Stimulated activated CD4-positive, alpha-beta T cell treated with anti-CD3 and anti-CD28 coated beads, Interleukin-1b, Interleukin-23, amount 100 ng/mL, for 4 hours (primary cell): ENCODE data around the gene GIPR.
"Not testable (repeated sequence)": the region's sequence is repeated elsewhere in the genome, so short reads cannot be mapped to it uniquely, and the experiment has no call there.

Experiments
- DNase-seq, 2 donors: peaks; one replicate each; pipeline ENCODE4 v3.0.0-alpha.2; 2020; ENCODE audit warnings: low read depth in 2 of 2

The GIPR gene, protein sequence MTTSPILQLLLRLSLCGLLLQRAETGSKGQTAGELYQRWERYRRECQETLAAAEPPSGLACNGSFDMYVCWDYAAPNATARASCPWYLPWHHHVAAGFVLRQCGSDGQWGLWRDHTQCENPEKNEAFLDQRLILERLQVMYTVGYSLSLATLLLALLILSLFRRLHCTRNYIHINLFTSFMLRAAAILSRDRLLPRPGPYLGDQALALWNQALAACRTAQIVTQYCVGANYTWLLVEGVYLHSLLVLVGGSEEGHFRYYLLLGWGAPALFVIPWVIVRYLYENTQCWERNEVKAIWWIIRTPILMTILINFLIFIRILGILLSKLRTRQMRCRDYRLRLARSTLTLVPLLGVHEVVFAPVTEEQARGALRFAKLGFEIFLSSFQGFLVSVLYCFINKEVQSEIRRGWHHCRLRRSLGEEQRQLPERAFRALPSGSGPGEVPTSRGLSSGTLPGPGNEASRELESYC

GRCh38 chr19:45667620-45668341 lies at the start of gene GIPR:
Gene GIPR, plus strand, starts transcription at chr19:45668221. Its CDS starts 1,300 bp downstream, at chr19:45669521.
- peak in 1 of 2 donors; percentile 51 for DNase-seq

DNA sequence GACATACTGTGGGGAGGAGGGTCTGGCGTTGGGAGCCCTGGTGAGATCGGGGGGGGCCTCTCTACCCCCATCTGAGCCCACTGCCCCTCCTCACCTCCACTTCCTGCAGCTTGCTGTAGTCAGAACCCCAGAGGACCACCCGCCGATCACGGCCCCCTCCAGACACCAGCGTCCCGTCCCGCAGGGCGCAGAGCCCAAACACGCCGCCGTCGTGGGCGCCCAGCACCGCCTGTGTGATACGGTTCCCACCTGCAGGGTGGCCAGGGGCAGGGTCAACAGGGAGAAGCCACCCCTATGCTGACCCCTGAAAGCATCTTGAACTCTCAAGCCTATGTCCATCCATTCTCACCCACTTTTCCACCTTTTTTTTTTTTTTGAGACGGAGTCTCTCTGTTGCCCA lies 46.6 kb upstream of the GIPR start:
- no peak for DNase-seq

DNA sequence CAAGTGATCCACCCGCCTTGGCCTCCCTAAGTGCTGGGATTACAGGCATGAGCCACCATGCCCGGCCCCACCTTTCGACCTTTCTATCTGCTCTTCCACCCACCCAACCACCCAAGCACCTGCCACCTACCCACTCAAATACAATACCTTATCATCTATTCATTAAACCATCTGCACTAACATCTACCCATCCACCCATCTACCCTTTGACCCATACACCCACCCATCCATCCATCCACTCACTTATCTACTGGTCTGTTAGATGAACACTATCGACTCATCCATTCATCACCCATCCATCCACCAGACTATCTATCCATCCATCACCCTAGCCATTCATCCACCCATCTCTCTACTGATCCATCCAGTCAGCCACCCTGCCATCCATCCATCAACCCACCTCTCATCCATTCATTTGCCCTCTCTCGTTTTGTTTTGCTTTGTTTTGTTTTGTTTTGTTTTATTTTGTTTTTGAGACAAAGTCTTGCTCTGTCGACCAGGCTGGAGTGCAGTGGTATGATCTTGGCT lies 46.0 kb upstream of the GIPR start:
- no peak for DNase-seq

DNA sequence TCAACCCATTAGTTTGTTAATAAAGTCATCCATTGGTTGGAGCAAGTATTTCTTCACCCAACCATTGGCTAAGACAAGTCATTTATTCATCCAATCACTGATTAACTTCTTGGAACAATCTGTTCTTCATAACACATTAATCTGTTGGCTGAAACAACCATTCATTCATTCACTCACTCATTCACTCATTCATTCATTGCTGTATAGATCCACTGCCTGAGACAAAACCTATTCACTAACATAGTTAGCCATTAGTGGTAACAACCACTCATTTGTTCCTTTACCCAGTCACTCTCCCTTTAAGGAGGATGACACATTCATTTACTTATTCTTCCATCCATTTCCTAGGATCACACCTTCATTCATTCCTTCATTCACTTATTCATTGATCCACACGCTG lies 44.0 kb upstream of the GIPR start:
- DNase-seq = no peak

GRCh38 chr19:45628219-45628618 lies 39.8 kb upstream of the GIPR start:
- not testable (repeated sequence) for DNase-seq

DNA sequence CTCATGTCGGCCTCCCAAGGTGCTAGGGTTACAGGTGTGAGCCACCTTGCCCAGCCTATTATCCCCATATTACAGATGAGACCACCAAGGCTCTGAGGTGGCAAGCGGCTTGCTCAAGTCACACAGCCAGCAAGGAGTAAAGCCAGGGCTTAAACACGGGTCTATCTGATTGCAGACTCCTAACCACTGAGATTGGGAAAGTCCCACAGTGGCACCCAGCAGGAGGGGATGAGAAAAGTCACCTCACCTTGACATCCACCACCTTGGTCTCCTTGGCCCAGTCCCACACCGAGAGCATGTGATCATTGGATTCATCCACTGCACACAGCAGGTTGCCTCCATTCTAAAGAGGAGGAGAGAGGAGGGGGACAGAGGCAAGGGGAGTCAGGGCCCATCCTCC lies 38.3 kb upstream of the GIPR start:
- no peak for DNase-seq

DNA sequence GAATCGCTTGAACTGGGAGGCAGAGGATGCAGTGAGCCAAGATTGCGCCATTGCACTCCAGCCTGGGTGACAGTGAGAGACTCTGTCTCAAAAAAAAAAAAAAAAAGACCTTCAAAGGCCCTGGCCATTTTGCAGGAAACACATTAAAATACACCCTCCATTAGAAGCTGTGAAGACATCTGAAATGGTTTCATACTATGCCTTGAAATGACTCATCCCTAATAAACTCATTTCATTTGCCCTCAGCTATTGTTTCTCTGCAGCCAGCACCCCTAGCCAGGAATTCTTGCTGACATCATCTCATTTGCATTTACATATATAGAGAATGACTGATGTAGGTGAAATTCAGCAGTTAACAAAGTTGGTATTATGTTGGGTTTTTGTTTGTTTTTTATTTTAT lies 37.6 kb upstream of the GIPR start:
- no peak for DNase-seq

GRCh38 chr19:45632468-45633196 lies 35.4 kb upstream of the GIPR start:
- peak in 1 of 2 donors; percentile 50 for DNase-seq

DNA sequence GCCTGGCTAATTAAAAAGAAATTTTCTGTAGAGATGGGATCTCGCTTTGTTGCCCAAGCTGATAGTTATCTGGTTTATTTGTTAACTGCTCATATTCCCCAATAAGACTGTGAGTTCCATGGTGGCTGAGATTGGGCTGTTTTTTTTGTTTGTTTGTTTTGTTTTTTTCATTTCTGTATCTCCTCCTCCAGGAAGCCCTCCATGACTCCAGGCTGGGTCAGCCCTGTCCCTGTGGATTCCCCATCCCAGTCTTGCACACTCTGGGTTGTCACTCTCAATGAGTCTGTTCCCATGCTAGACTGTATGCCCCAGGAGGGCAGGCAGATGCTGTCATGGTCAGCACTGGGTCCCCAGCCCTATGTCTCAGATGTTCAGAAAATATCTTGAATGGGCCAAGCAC lies 31.7 kb upstream of the GIPR start:
- DNase-seq = no peak

GRCh38 chr19:45636902-45637301 lies 31.1 kb upstream of the GIPR start:
- DNase-seq = no peak

DNA sequence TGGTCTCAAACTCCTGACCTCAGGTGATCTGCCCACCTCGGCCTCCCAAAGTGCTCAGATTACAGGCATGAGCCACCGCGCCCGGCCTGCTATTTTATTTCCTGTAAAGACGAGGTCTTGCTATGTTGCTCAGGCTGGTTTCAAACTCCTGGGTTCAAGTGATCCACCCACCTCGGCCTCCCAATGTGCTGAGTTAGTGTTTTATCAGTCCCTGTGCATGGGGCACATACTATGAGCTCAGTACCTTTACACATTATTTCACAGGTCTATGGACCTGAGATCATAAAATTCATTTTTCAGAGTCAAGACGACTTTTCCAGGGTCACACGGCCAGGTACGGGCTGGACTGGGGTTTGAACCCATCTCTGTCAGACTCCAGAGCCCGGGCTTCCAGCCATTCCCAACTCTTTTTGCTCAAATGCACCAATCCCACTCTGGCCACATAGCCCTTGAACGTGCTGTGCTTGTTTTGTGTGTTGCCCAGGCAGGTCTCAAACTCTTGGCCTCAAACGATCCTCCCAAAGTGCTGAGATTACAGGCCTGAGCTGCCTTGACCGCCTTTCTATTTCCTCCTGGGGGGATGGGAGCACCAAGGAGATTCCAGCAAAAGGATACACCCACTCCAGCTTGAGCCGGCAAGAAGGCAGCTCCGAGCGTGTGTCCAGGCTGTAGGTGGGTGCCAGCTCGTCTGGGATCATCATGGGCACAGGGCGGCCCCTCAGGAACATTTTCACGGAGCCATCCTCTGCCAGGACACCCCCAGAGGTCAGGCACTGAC lies 29.9 kb upstream of the GIPR start:
- DNase-seq = no peak

DNA sequence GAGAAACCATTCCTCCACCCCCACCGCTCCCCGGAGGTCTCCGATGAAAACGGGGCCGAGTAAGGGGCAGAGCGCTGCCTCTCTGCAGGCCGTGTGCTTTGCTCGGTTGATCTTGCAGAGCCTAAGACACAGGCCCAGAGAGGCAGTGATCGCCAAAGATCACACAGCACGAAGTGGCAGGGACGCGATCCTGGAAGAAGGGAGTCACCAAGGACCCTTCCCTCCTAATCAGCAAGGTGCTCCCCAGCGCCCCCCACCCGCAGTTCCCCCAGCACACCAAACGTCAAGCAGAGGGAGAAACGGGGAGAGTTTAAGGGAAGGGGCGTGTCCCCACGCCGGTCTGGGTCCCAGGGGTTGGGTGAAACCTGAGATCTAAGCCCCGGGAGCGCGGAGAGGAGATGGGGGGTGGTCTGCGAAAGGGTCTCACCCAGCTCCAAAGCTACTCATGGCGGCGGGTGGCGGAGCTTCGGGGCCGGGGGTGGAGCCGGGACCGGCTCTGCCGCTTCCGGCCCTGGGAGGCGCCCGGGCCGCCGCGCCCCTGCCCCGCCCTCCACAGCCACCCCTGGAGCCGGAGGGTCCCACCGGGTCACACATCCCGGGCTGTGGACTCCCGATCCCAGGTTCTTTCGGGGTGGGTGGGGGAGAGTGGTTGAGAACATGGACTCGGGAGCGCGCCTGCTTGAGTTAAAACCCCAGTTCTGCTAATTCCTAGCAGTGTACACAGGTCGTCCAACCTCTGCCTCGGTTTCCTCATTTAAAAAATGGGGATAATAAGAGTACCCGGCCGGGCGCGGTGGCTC lies 28.9 kb upstream of the GIPR start, which contains the start of gene EML2:
TSS of gene EML2 (minus strand) at position 468 of the 800 bp plus-strand sequence. CDS start at position 447, 21 bp downstream.
- peak; percentile 23 to 58 for DNase-seq

DNA sequence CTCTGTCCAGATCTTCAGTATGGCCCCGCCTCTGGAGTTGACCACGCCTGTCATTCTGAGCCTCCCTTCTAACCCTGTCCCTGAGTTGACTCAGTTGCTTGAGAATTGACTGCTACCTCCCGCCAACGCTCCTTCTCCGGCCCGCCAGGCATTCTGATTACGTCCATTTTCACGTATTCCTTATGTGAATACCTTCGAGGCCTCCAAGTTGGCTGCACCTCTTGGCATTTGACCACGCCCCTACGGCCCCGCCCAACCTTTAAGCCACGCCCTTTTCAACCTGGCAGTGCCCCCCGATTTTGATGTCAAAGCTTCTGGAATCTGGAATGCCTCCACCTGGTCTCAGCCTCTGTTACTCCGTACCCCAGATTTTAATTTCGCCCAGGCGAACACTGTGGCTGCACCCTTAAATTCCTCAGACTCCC lies 27.2 kb upstream of the GIPR start:
- DNase-seq = peak; percentile 14 to 30

DNA sequence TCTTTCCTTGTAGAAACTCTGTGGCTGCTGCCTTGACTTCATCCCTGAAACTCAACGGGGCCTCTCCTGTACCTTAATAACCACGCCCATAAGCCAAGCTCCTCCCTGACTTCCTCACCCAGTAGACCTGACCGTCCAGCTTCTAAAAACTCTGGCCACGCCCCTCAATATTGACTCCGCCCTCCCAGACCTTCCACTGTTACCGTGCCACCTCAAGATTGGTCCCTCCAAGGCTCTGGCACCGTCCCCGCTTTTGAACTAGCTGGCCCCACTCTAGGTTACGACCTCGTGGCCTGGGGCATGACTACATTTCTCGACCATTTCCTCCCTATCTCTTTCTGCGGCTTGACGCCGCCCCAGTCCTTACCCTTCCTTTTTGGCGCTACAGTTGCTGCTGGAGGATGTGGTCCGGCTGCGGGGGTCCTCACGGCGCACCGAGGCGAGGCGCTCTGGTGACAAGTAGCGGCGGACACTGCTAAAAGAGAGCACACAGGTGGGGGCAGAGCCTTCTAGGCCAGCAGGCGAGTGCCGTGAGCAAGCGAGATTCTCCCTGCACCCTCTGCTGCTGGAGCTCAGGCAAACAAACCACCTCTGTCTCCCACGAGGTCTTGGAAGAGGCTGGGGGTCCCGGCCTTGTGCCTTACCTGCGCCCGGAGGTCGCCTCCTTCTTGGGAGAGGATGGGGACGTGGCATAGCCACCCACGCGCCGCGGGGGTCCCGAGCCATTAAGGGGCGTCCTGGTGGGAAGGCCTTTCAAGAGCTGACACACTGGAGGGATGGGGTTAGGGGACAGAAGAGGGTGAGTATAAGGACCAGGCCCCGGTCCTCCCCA lies 26.5 kb upstream of the GIPR start:
- peak; percentile 27 to 70 for DNase-seq

- DNase-seq = peak; percentile 92 to 95
Observed at GRCh38 chr19:45643024-45643926, 24.7 kb upstream of the GIPR start.

GRCh38 chr19:45643927-45644771 lies 23.9 kb upstream of the GIPR start:
- DNase-seq = no peak

GRCh38 chr19:45645068-45645630 lies 22.9 kb upstream of the GIPR start:
- DNase-seq = no peak
